ENCODE data around the gene SFRP4.
"Not testable (repeated sequence)": the region's sequence is repeated elsewhere in the genome, so short reads cannot be mapped to it uniquely, and the experiment has no call there.

SFRP4 gene

DNA sequence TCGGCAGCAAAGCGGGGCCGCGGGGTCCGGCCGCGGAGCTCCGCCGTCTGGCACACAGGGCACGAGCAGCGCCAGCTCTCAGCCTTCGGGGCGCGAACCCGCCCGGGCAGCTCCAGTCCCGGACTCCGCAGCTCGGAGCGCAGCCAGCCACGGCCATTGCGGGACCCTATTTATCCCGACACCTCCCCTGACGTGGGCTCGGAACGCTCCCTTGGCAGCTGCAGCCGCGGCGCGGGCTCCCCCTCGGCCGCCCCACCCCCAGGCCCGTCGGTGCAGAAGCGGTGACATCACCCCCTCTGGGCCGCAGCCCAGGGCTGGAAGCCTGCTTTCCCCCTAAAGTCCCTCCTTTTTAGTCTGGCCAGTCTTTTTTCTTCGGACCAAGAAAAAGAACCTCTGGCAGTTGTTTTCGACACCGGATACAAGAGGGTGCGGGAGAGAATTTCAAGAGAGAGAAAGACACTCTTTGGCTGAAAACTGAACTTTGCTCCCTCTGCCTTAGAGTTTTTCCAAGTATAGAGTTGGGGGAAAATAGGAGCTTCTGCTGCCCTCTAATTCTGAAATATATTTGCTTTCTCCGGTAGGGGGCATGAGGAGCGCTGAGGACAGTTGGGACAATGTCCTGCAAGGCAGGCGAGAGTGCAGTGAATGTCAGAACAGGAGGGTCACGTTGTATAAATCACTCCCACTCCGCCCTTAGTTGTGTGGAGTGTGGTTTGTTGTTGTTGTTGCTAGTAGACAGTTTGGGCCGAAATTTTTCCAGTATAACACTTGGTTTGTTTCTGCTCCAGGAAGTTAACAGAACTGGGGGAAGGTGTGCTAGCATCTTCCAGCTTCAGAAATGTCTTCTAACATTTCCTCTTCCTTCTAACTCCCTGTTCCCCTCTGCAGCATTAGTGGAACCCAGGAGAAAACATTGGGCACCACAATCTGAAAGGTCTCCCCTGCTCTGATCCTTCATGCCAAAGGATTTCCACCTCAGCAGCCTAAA is at the start of gene SFRP4:
Gene SFRP4, minus strand, starts transcription at position 145 of the 988 bp plus-strand sequence. CDS start 280 bp downstream, outside the sequence.
- no peak for DNase-seq

DNA sequence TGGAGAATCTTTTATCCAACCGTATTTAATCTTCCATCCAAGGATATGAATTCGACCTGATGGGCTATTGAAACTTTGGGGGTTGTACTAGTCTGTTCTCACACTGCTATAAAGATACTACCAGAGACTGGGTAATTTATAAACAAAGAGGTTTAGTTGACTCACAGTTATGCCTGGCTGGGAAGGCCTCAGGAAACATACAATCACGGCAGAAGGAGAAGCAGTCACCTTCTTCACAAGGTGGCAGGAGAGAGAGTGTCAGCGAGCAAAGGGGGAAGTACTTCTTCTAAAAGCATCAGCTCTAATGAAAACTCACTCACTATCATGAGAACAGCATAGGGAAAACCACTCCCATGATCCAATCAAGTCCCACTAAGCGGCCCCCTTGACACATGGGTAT is 47.6 kb upstream of the SFRP4 start:
- no peak for DNase-seq

DNA sequence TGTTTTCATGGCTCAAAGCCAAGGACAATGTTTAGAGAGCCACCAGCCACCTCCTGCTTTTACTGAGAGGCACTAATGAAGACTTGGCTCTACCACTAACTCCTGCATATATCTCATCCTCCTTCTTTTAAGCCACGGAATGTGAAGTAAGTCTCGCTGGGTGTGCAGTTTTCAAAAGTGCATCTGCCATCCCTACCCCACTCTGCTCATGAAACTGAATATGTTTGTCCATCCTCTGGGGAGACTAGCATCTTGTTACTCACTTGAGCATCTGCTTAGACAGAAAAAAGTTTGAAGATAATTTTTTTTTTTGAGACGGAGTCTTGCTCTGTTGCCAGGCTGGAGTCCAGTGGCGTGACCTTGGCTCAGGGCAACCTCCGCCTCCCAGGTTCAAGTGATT is 44.6 kb upstream of the SFRP4 start:
- no peak for DNase-seq

DNA sequence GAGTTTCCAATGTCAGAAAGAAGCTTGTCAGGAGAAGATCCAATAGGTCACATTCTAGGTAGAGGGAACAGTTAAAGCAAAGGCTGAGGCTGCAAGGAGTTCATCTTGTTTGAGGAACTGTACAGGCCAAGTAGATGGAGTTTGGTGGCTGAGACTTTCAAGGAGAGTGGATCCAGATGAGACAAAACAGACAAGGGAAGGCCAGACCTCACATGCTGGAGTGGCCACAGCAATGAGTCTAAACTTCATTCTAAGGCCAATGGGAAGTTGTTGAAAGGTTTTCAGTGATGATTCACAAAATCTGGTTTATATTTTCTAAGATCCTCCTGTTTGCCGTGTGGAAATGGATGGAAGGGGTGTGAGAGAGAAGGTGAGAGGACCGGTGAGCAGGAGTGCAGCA is 43.9 kb upstream of the SFRP4 start:
- no peak for DNase-seq

DNA sequence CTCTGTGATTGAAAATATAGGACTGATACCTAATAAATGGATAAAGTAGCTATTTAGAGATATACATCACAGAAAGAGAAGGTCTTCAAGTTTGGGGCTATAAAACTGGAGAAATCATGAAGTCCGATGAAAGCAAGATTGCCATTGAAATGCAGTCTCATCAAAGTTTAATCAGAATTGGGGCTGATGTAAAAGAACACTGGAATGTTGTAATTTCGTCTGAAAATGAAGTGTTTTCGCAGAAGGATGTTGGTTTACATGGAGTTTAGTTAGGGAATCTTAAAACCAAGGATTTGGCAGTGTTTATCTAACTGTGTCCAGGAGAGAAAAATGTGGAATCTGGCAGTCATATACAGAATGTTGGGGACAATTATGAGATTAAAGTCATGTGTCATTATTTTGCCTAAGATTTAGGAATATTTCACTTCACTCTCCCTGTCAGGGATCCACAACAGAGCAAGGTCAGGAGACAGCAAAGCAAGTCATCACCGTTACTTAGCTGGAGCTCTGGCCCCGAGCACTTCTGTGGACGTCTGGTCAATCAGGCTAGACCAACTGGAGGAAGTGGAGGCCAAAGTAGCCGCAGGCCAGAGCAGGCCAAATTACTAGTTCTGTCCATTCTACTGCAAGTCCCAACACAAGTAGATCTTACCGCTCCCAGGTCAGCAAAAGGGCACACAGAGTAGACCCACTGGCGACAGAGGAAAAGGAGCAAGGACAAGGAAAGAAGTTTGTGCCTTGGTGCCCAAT is 40.8 kb upstream of the SFRP4 start:
- no peak for DNase-seq

DNA sequence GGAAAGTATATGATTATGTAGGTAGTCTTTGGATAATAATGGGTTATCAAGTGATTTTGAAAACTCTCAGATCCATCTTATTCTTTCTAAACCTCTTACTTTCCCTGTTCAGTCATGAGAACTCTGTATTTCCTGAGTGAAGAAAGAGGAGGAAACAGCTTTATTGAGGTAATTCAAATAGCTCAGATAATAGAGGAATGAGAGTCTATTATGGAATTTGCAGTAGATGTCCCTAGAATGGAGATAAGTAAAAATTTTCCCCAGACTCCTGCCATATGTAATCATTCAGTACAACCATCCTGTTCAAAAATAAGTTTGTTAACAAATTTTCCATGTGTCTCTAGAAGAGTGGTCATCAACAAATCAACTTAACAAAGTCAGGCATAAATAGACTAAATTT is 40.2 kb upstream of the SFRP4 start:
- DNase-seq, result no peak

DNA sequence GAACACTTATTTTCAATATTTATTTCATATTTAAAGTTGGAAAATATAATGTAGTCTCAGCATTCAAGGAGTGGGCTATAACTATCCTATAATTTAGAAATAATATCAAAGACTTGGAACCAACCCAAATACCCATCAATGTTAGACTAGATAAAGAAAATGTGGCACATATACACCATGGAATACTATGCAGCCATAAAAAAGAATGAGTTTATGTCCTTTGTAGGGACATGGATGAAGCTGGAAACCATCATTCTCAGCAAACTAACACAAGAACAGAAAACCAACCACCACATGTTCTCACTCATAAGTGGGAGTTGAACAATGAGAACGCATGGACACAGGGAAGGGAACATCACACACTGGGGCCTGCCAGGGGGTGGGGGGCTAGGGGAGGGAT is 37.6 kb upstream of the SFRP4 start:
- DNase-seq, result not testable (repeated sequence)

DNA sequence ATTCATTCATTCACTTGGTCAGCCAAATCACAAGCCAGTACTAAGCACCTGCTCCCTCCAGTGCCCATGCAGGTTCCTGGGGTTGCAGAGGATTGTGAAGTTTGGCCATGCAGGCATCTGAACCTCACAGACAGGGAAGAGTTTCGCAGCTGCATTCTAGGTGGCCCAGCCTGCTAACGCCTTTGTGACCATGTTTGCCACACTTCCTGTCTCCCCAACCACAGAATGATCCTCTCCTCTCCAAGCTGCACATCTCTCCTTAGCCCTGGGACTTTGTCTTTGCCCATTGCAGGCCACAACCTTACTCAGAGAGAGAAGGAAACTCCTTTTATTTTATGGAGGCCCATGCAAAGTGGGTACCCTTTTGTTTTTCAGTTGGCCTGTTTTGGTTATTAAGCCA is 35.6 kb upstream of the SFRP4 start:
- DNase-seq, result no peak

DNA sequence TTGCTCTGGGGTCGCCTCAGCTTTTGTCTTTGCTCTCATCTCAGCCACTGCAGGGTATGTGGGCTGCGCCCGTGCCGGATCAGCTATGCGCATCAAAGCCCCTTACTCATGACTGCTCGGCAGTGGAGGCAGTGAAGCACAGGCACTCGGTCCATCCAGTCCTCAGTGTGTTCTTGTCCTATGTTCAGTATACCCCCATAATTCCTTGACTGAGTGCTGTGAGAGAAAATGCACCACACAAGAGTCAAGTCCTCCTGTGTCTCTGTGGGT is 31.3 kb upstream of the SFRP4 start:
- DNase-seq, result no peak

DNA sequence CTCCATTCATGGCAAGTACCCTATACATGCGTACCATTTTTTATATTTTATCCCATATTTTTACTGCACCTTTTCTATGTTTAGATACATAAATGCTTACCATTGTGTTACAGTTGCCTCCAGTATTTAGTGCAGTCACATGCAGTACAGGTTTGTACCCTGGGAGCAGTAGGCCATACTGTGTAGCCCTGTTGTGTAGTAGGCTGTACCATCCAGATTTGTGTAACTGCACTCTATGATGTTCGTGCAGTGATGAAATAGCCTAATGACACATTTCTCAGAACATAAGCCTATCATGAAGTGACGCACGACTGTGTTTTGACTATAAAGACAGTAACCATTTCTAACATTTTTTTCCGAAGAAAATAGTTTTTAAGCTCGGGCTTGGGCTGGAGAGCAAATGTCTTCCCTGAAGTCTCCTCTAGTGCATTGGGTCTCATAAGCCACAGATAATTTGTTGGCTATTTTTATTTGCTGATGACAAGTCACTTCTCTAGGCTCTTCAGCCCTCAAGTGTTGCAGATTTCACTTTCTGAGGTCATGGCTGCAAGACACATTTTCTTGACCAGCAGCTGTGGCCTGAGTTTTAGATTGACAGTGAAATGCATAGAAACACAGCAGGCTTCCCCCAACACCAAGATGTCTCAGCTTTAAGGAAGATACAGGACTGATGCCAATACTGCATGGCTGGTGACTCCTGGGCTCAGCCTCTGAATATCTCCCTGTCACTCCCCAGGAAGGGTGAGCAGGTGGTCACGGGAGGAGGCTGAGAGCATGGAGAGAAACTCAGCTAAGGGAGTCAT is 30.7 kb upstream of the SFRP4 start:
- DNase-seq, result no peak

DNA sequence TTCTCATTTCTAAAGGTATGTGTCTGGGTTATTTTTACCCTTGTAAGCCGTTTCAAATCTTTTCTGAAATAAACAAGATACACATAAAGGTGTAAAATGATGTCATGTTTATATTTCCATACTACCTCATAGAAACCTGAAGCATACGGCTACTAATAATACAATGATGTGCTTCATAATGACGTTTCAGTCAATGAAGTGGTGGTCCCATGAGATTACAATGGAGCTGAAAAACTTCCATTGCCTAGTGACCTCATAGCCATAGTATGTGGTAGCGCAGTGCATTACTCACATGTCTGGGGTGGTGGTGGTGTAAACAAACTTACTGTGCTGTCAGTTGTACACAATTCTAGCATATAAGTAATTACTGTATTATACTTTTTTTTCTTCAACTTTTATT is 28.7 kb upstream of the SFRP4 start:
- no peak for DNase-seq

DNA sequence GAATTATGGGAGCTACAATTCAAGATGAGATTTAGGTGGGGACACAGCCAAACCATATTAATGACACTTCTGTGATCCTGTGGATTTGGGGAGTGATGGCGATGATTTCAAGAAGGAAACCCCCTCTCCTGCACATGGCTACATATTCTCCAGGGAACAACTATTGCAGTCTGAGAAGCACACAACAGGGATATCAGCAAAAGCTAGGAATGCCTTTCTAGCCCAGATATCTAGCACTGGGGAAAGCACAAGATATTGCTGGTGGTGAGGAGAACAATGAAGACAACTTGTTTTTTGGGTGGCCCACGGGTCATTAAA is 28.1 kb upstream of the SFRP4 start:
- DNase-seq, result no peak

DNA sequence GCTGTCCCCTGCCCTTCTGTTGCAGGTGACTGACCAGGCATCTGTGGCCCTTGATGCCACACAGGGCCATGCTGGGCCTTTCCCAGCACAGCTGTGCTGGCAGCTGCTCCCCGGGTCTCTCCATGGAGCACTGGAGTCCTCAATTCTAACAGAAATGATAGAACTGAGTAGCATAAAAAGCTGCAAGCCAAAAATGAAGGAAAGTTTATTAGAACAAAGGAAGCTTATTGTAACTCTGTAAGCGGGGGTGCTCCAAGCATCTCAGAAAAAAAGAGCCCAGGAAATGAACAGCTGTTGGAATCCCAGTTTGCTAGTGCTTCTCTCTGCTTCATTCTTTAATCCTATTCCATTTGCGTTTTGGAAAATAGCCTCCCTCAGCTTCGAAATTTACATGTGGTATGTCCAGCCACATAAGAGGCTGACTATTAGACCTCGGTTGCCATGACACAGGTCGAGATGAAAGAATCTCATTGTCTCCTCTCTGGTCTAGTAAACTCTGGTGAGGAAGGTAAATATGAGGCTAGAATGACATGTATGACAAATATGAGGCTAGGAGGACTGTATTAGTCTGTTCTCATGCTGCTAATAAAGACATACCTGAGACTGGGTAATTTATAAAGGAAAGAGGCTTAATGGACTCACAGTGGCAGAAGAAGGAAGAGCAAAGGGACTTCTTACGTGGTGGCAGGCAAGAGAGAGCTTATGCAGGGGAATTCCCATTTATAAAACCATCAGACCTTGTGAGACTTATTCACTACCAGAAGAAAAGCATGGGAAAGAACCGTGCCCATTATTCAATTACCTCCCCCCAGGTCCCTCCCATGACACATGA is 27.5 kb upstream of the SFRP4 start:
- no peak for DNase-seq

DNA sequence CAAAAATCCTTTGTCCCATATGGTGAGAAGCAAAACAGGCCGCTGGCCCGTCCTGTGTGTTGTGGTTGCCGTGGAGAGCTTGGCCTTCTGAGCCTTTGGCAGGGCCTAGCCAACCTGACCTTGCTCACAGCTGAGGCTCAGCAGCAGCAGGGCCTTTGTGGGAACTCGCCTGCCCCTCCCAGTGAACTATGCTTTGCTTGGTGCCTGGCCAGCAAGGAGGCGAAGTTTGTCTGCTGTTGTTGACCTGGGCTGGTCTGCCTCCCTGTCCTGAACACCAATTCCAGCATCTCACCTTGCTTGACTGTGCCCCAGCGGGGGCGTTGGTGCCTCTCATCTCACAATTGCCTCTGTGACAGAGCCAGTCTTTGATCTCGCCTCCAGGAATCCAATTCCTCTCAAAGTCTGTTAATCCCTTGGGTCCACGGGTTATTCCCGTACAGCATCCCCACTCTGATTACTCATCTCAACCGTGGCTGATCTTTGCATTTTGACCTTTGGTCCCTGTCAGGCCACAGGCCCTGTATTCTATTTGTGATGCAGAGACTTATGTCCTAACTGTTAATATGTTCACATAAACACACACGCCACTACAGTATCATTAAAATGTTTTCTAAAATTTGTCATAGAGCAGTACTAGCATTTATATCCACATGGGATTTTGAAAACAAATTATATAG is 26.5 kb upstream of the SFRP4 start:
- DNase-seq, result no peak

DNA sequence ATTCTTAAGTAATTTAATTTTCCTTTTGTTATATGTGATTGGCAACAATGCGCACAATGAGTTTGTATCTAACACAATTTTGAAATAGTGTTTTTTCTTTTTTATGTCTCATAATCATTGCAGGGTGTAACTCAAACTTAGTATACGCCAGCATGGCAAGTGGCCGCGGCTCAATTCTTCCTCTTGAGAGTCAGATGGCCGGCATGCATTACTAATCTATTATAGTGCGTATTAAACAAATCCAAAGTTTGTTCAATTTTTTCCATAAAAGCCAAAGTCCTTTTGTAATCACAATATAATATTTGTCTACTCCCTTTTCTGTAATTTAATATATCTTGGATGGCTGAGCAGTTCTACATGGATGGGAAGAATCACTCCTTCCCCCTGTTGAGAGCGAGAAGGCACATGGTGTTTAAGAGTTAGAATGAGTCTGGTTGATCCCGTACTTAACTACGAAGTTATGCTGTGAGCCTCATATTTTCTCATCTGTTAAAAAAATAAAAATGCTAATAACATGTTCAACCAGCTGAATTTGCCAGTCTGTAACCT is 16.5 kb upstream of the SFRP4 start:
- DNase-seq, result no peak

DNA sequence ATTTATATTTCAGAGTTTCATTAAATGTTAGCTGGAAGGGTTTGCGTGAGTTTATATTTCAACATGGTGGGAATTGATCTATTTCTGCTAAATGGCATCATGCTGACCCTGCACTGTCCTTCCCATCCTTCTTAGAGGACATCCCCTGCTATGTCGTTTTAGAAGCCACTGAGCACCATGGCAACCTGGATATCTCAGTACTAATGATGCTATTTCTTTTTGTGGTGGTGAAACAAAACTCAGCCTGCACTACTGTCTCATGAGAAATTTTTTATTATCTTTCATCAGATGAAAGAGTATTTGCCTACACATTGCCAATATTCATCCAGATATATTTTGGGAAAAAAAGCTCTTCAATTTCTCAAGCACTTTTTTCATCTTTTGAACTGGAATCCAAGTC is 15.9 kb upstream of the SFRP4 start:
- DNase-seq, result no peak

DNA sequence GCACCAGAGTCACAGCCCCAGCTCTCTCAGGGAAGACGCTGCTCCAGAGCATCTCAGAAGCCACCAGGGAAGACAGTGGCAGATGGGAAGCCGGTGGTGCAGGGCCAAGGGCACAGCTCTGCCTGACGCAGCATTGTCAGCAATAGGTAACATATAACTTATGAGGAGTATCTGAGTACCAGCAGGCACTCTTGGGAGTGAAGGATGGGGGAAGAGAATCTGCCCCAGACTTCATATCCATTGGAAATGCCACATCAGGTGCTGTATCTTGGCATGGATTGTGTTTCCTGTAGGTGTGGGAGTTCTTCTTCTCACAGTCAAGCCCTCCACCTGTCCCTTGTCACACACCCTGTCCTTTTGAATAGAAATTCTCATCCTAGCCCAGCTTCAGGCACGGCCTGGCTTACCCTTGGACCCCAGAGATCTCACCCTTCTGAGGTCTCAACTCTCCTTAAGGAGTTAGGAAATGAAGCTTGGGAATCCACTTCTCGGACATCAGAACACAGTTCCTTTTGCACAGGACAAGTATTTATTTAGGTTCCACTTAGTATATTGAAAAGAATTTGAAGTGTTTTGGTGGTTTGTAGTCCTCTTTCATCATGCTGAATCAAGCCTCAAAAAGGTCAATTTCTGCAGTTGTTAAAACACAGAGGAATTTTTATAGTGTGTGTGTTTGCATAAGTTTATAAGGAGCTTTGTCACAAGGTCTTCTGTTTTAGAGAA is 13.8 kb upstream of the SFRP4 start:
- DNase-seq, result no peak

DNA sequence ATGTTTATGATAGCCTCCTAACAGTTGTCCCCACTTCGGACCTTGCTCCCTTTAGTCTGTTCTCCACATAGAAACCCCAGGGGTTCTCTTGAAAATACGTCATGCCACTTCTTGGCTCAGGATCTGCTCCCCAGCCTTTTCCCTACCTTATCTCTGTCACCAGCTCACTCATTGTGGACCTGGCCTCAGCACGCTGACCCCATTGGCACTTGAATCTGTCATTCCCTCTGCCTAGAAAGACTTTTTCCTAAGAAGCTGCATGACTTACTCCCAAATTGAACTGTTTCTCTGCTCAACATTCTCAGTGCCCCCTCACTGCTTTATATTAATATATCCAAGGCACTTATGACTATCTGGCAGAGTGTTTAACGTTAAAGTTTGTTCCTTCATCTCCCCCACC is 12.3 kb upstream of the SFRP4 start:
- DNase-seq, result no peak

DNA sequence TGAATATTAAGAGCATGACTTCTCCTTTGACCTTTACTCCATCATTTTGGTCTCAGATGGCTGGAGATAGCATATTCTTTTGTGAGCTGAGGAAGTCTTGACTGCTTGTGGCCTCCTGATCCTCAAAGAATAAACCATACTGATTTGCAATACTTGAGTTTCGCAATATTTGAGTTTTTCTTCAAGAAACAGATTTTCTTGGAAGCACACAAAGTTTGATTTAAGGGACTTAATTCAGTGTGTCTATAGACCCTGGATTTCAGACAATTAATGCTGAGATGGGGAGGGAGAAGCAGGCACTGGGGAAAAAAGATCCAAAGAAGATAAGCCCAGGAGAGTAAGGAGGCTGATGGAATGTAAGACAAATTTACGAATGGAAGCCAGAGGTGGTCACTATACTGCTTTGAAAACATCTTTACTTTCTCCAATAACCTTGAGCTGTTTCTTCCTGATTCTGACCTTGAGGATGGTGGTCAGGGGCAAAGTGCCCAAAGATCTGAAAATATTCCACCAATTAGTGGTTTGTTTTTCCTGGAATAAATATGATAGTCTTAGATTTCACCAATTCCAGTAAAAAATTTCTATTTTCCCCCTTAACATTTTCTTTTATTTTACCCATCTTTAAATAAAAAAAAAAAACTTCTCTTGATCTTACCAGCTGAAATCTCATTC is 11.3 kb upstream of the SFRP4 start:
- no peak for DNase-seq

DNA sequence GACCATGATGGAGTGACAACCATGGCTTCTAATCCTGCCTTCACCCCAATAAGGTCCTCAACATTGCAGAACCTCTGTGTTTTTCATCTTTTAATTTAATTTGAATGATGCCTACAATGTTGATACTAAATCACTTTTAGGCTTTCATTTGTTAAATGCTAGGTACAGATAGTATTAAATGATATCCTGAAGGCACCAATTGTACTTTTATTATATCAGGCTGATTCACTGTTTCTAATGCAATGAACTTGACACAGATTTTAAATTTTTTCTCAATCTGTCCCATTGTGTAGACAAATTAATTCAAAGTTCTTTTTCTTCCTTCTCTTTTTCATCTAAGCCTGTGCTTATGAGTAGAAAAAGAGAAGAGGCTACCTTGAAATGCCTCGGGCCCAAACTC is 9.0 kb upstream of the SFRP4 start:
- DNase-seq, result no peak

Data from activated T-cell treated with anti-CD3 and anti-CD28 coated beads for 4 hours (primary cell).